AG20443 (cell line): Measurements from ENCODE around the gene PSD.

Experiments
- DNase-seq: peaks from one replicate; pipeline ENCODE4 v3.0.0; 2012; ENCODE audit warnings: low spot score, mixed read lengths

The PSD gene

GRCh38 chr10:102444851-102445250 is 26.3 kb upstream of the PSD start:
- DNase-seq = no peak

GRCh38 chr10:102438374-102438773 is 19.8 kb upstream of the PSD start:
- no peak for DNase-seq

GRCh38 chr10:102437515-102437914 is 18.9 kb upstream of the PSD start:
- no peak for DNase-seq

GRCh38 chr10:102436312-102436711 is 17.7 kb upstream of the PSD start:
- no peak for DNase-seq

GRCh38 chr10:102435529-102436233 is 17.1 kb upstream of the PSD start:
- DNase-seq = no peak

GRCh38 chr10:102435133-102435497 is 16.5 kb upstream of the PSD start:
- no peak for DNase-seq

- DNase-seq = peak; percentile 62
Measured at GRCh38 chr10:102434394-102435132, 16.0 kb upstream of the PSD start.

- DNase-seq = no peak
Measured at GRCh38 chr10:102433619-102434046, 15.0 kb upstream of the PSD start.

GRCh38 chr10:102432162-102432950 is 13.8 kb upstream of the PSD start, which contains the start of gene CUEDC2:
Gene CUEDC2 (minus strand): TSS chr10:102432574. CDS start chr10:102425188, 7,386 bp downstream.
- DNase-seq = peak; percentile 96

- peak; percentile 55 for DNase-seq
Measured at GRCh38 chr10:102431452-102432124, 13.0 kb upstream of the PSD start.

- no peak for DNase-seq
Measured at GRCh38 chr10:102429468-102429867, 10.9 kb upstream of the PSD start.

- no peak for DNase-seq
Measured at GRCh38 chr10:102426803-102427287, 8.3 kb upstream of the PSD start.

- DNase-seq = no peak
Measured at GRCh38 chr10:102425444-102425843, 6.9 kb upstream of the PSD start.

- no peak for DNase-seq
Measured at GRCh38 chr10:102424916-102425315, 6.3 kb upstream of the PSD start.

GRCh38 chr10:102424145-102424544 is 5.6 kb upstream of the PSD start:
- no peak for DNase-seq

GRCh38 chr10:102423372-102423968 is 4.9 kb upstream of the PSD start:
- no peak for DNase-seq

GRCh38 chr10:102422545-102423129 is 4.1 kb upstream of the PSD start:
- DNase-seq = peak; percentile 85

GRCh38 chr10:102421757-102422512 is 3.4 kb upstream of the PSD start:
- DNase-seq = no peak

- DNase-seq = no peak
Measured at GRCh38 chr10:102421507-102421756, 2.8 kb upstream of the PSD start.

- peak; percentile 98 for DNase-seq
Measured at GRCh38 chr10:102420714-102421506, 2.3 kb upstream of the PSD start, which contains the start of gene FBXL15. Gene FBXL15 (plus strand): TSS chr10:102420836. CDS start chr10:102421130, 294 bp downstream.
